Measurements from ENCODE around the gene POC1A. TPM values are rescaled to one million over a fixed set of nuclear protein-coding genes. Genes with fewer than 3 reads are reported as not detected.

POC1A gene
- total and polyA plus RNA-seq, 2 of the 8 experiments (the other 6 are each of a cell fraction or from before 2014, with no cell fraction given), result 35.7 to 39.2 TPM

- Histone ChIP-seq H3K4me3 (ENCODE audit: extremely low read depth in 1 of 4, insufficient read depth in 2 of 4, low read depth in 3 of 4, low read length in 4 of 4) (no peak overlapping the region), H4K20me1 (replicated peaks in 1 of 2; ENCODE audit: control insufficient read depth in 1 of 2, insufficient read depth in 2 of 2, low read length in 2 of 2) (no peaks in the 10 kb centered on the region), H3K56ac (replicated peaks; ENCODE audit: insufficient read length, low read depth, low read length) (no peak overlapping the region), H2AFZ (ENCODE audit: low read length) (no peak overlapping the region), H2BK5ac (ENCODE audit: low read depth, low read length) (no peak overlapping the region), H3K79me2 (ENCODE audit: control insufficient read depth in 1 of 2, insufficient read depth in 2 of 2, low read length in 2 of 2) (no peaks in the 10 kb centered on the region), H3K4me2 (ENCODE audit: insufficient read depth in 1 of 2, low read depth in 2 of 2, low read length in 2 of 2) (no peak overlapping the region), H3K4me1 (replicated peaks in 1 of 4; ENCODE audit: control insufficient read depth in 3 of 4, insufficient read depth in 4 of 4, low read length in 3 of 4) (peaks cover 0 to 5% (median 0%) of the 10 kb centered on the region in 4 experiments; a peak in 1 of 7 replicates), H3K9ac (replicated peaks in 1 of 4; ENCODE audit: extremely low read depth in 1 of 4, low read depth in 3 of 4, low read length in 3 of 4) (no peak overlapping the region), H3K18ac (ENCODE audit: extremely low read depth, low read length) (no peak overlapping the region), H3K9me3 (ENCODE audit: insufficient read depth in 2 of 2, low read depth in 1 of 2, low read length in 1 of 2) (no peaks in the 10 kb centered on the region), H3K79me1 (ENCODE audit: low read depth, low read length) (no peaks in the 10 kb centered on the region), H3K14ac (ENCODE audit: insufficient read length) (no peak overlapping the region), H3K23me2 (ENCODE audit: low read depth, low read length) (no peaks in the 10 kb centered on the region), H2AK5ac (ENCODE audit: low read depth, low read length) (no peak overlapping the region), H3K4ac (replicated peaks; ENCODE audit: insufficient read length, low read depth, low read length) (no peak overlapping the region), H4K8ac (ENCODE audit: extremely low read depth, insufficient read depth, low read length) (no peak overlapping the region), H3K27me3 (replicated peaks in 1 of 4; ENCODE audit: control insufficient read depth in 3 of 4, extremely low read depth in 1 of 4, insufficient read depth in 3 of 4, low read length in 3 of 4) (no peaks in the 10 kb centered on the region; a peak in 2 of 7 replicates), H2BK120ac (replicated peaks; ENCODE audit: low read depth, low read length) (no peak overlapping the region), H3K27ac (ENCODE audit: low read depth, low read length) (no peak overlapping the region), H4K5ac (ENCODE audit: insufficient read length, low read depth, low read length) (no peak overlapping the region), H2BK20ac (ENCODE audit: low read length) (no peak overlapping the region), H4K91ac (replicated peaks; ENCODE audit: insufficient read length, low read length) (no peak overlapping the region), H2BK12ac (ENCODE audit: low read depth, low read length) (no peak overlapping the region), H3K36me3 (ENCODE audit: control insufficient read depth in 2 of 4, insufficient read depth in 4 of 4, low read length in 3 of 4) (no peaks in the 10 kb centered on the region), H3K23ac (ENCODE audit: insufficient read length) (no peak overlapping the region), H2BK15ac (ENCODE audit: low read length) (no peak overlapping the region)
- 94% methylated on average over 1 of the region's 1 CpG; no CpG with 5 or more reads in 1 of the 2 experiments for WGBS, 2 experiments (ENCODE audit: extremely low coverage in 1 of 2, insufficient coverage in 1 of 2, insufficient read length in 1 of 2, insufficient replicate concordance in 2 of 2, low coverage in 1 of 2, low lambda C conversion rate in 2 of 2, missing lambda C conversion rate in 1 of 2)
- ChIA-PET CTCF (ENCODE audit: partially characterized antibody) (interaction anchor here (0.9 to 4.4 kb wide), 5 partner anchors 10 to 172 kb away, joined by 3 to 26 read pairs (median 4); no protein-coding TSS in a partner anchor), POLR2A (ENCODE audit: partially characterized antibody) (no interaction called here)
- DNase-seq (ENCODE audit: low read depth in 1 of 2, low spot score in 2 of 2) (no peak), FAIRE-seq (no peak)
- TF ChIP-seq TEAD4 (IDR thresholded peaks at IDR 0.05; ENCODE audit: low read depth, low read length) (no peak), SP2 (IDR thresholded peaks at IDR 0.05; ENCODE audit: low read length) (no peak), CREB1 (IDR thresholded peaks at IDR 0.05) (no peak), POLR2A (IDR thresholded peaks at IDR 0.05; ENCODE audit: control extremely low read depth in 1 of 2, low read depth in 2 of 2, low read length in 2 of 2) (no peak), RAD21 (IDR thresholded peaks at IDR 0.05 in 1 of 2, conservative IDR thresholded peaks at IDR 0.05 in 1 of 2; ENCODE audit: low read depth in 2 of 2, low read length in 2 of 2) (no peak), TCF12 (IDR thresholded peaks at IDR 0.05; ENCODE audit: low read depth, low read length) (no peak), YY1 (IDR thresholded peaks at IDR 0.05; ENCODE audit: low read depth, low read length) (no peak), CTCF (IDR thresholded peaks at IDR 0.05; ENCODE audit: control extremely low read depth in 1 of 3, insufficient read depth in 1 of 3, low read depth in 1 of 3, low read length in 3 of 3) (no peak), HDAC6 (IDR thresholded peaks at IDR 0.05; ENCODE audit: low read depth, low read length) (no peak), USF2 (IDR thresholded peaks at IDR 0.05; ENCODE audit: low read length) (no peak), KDM5A (IDR thresholded peaks at IDR 0.05; ENCODE audit: low read length) (no peak), CBX5 (IDR thresholded peaks at IDR 0.05; ENCODE audit: low read depth, low read length) (no peak)
These were observed 18.9 kb upstream of the POC1A start for GRCh38 chr3:52173101-52173500.

All from H1 (cell line).